Motor neuron (in vitro differentiated cells): Measurements from ENCODE around the gene TSPEAR. TPM values are rescaled to one million over a fixed set of nuclear protein-coding genes. Genes with fewer than 3 reads are reported as not detected.
"Not testable (repeated sequence)": the region's sequence is repeated elsewhere in the genome, so short reads cannot be mapped to it uniquely, and the experiment has no call there.

Experiments used
- ATAC-seq, 8 experiments: fragments of 200-7000 bp; cut with Tn5 transposase; replicated peaks in 6 of 8; 2 replicates each; pipeline ENCODE4 v1.8.0; 2021; ENCODE audit warnings: mild to moderate bottlenecking in 8 of 8, moderate library complexity in 8 of 8
- H3K27ac ChIP-seq, 2 donors: fragments of 250-450 bp; sonication (Bioruptor Pico); 2 replicates each; pipeline ENCODE4 v1.9.0; 2021; ENCODE audit warnings: antibody characterized with exemption in 2 of 2, mild to moderate bottlenecking in 2 of 2, moderate library complexity in 1 of 2
- H3K4me1 ChIP-seq, 2 donors: fragments of 250-450 bp; sonication (Bioruptor Pico); replicated peaks in 1 of 2; 2 replicates each; pipeline ENCODE4 v1.6.1; 2021; ENCODE audit warnings: antibody characterized with exemption in 2 of 2, mild to moderate bottlenecking in 2 of 2, moderate library complexity in 1 of 2
- H3K4me3 ChIP-seq, 5 donors: fragments of 250-450 bp; sonication (Bioruptor Pico); 2 replicates each; pipeline ENCODE4 v1.9.0; 2021; ENCODE audit warnings: antibody characterized with exemption in 5 of 5, mild to moderate bottlenecking in 5 of 5, moderate library complexity in 4 of 5
- WGBS, 10 experiments: fragments of 450-650 bp; shearing (Covaris generic); methylation state at CpG; one replicate each; pipeline ENCODE4 v1.0.0; 2022; 5-methylcytosine and 5-hydroxymethylcytosine counted together
- in situ Hi-C, 9 experiments: fragments of 400-800 bp; cut with MboI; loops; one replicate each; pipeline ENCODE4 v1.15.0; 2021; ENCODE audit warnings: low sequenced_read_pairs in 9 of 9, low pct_unique_long_range_greater_than_20kb in 2 of 9; ENCODE audit not compliant: unreplicated experiment in 9 of 9
- total RNA-seq, 8 experiments: library from RNA; unstranded; fragments of 300-600 nt; gene quantifications; 2 replicates each; pipeline versions ENCODE4 v1.2.3 to v1.2.4, GENCODE V29; 2022

Gene TSPEAR
- total RNA-seq, 8 experiments from 2014 or later: 0.21 to 0.66 (median 0.31) TPM; not detected in 1

- no peaks in the 10 kb centered on the region for H3K4me1 ChIP-seq
- H3K27ac ChIP-seq: no peak overlapping the region
- WGBS, 10 experiments: 71 to 92% (median 85%) methylated on average over 4 to 16 of the region's 18 CpGs; no CpG with 5 or more reads in 4 of the 10 experiments
- H3K4me3 ChIP-seq: no peak overlapping the region
- in situ Hi-C loops: no loop called here
- no peak for ATAC-seq
These were observed 143.7 kb downstream of the TSPEAR start for GRCh38 chr21:44567481-44568171.

- in situ Hi-C loops: no loop called here
- Histone ChIP-seq H3K27ac (no peak overlapping the region), H3K4me1 (no peaks in the 10 kb centered on the region), H3K4me3 (no peak overlapping the region)
- WGBS, 10 experiments: 9 to 100% (median 47%) methylated on average over 1 of the region's 1 CpG; no CpG with 5 or more reads in 2 of the 10 experiments
- no peak for ATAC-seq
These were observed 145.0 kb downstream of the TSPEAR start for GRCh38 chr21:44566403-44566802.

GRCh38 chr21:44564886-44565598 lies 146.3 kb downstream of the TSPEAR start:
- no peak for ATAC-seq
- Histone ChIP-seq H3K27ac (no peak overlapping the region), H3K4me3 (no peak overlapping the region), H3K4me1 (no peaks in the 10 kb centered on the region)
- in situ Hi-C loops: no loop called here
- 0 to 100% (median 11%) methylated on average over 1 of the region's 1 CpG; no CpG with 5 or more reads in 1 of the 10 experiments for WGBS, 10 experiments

GRCh38 chr21:44564099-44564498 lies 147.3 kb downstream of the TSPEAR start:
- WGBS, 10 experiments: 9 to 100% (median 90%) methylated on average over 1 of the region's 1 CpG; no CpG with 5 or more reads in 1 of the 10 experiments
- in situ Hi-C loops: no loop called here

GRCh38 chr21:44558695-44559094 lies 152.7 kb downstream of the TSPEAR start, which contains the start of gene KRTAP10-3:
KRTAP10-3 (minus strand) TSS chr21:44558795; CDS start chr21:44558715, 80 bp downstream.
- in situ Hi-C loops: no loop called here
- Histone ChIP-seq H3K4me1 (peaks cover 5 to 10% of the 10 kb centered on the region in 2 donors), H3K4me3 (no peak within 1 kb of the TSS), H3K27ac (no peak within 1 kb of the TSS)
- WGBS, 10 experiments: 0 to 100% methylated on average over 1 of the region's 5 CpGs; no CpG with 5 or more reads in 8 of the 10 experiments
- ATAC-seq: no peak

More at GRCh38 chr21:44564099-44564498, 147.3 kb downstream of the TSPEAR start:
- Histone ChIP-seq H3K4me3 (no peak overlapping the region), H3K27ac (no peak overlapping the region), H3K4me1 (no peaks in the 10 kb centered on the region)
- no peak for ATAC-seq

GRCh38 chr21:44558329-44558675 lies 153.1 kb downstream of the TSPEAR start:
- H3K4me1 ChIP-seq, H3K4me3 ChIP-seq, ATAC-seq, H3K27ac ChIP-seq, in situ Hi-C loops: not testable (repeated sequence)
- no CpG with 5 or more reads among the region's 10 CpGs for WGBS, 10 experiments

- peak in 6 of 8 experiments; percentile 18 to 94 (median 46) for ATAC-seq
- peaks cover 6 to 10% of the 10 kb centered on the region in 2 donors for H3K4me1 ChIP-seq
- H3K27ac ChIP-seq: no peak overlapping the region
- 0 to 89% (median 83%) methylated on average over 1 to 7 of the region's 30 CpGs; no CpG with 5 or more reads in 7 of the 10 experiments for WGBS, 10 experiments
- in situ Hi-C loops: no loop called here
- no peak overlapping the region for H3K4me3 ChIP-seq
These were observed 153.7 kb downstream of the TSPEAR start for GRCh38 chr21:44557491-44558328.

GRCh38 chr21:44556879-44557278 lies 154.5 kb downstream of the TSPEAR start:
- Histone ChIP-seq H3K4me3 (no peak overlapping the region), H3K4me1 (peaks cover 10 to 13% of the 10 kb centered on the region in 2 donors), H3K27ac (no peak overlapping the region)
- WGBS, 10 experiments: 17 to 100% (median 54%) methylated on average over 1 to 8 of the region's 9 CpGs; no CpG with 5 or more reads in 2 of the 10 experiments
- in situ Hi-C loops: no loop called here
- no peak for ATAC-seq

GRCh38 chr21:44555200-44555875 lies 156.0 kb downstream of the TSPEAR start:
- in situ Hi-C loops: no loop called here
- 0 to 100% (median 61%) methylated on average over 1 to 8 of the region's 13 CpGs; no CpG with 5 or more reads in 1 of the 10 experiments for WGBS, 10 experiments
- peaks cover 10 to 23% of the 10 kb centered on the region in 2 donors for H3K4me1 ChIP-seq
- no peak overlapping the region for H3K4me3 ChIP-seq
- ATAC-seq: no peak
- H3K27ac ChIP-seq: no peak overlapping the region

GRCh38 chr21:44552681-44553080 lies 158.7 kb downstream of the TSPEAR start:
- Histone ChIP-seq H3K27ac (no peak overlapping the region), H3K4me3 (no peak overlapping the region), H3K4me1 (peaks cover 20 to 46% of the 10 kb centered on the region in 2 donors)
- no peak for ATAC-seq
- 58 to 82% (median 71%) methylated on average over 1 to 10 of the region's 13 CpGs; no CpG with 5 or more reads in 6 of the 10 experiments for WGBS, 10 experiments
- in situ Hi-C loops: no loop called here

- Histone ChIP-seq H3K4me3 (no peak overlapping the region), H3K4me1 (peaks cover 15 to 45% of the 10 kb centered on the region in 2 donors), H3K27ac (no peak overlapping the region)
- ATAC-seq: no peak
- in situ Hi-C loops: no loop called here
- no CpG with 5 or more reads among the region's 6 CpGs for WGBS, 10 experiments
These were observed 159.2 kb downstream of the TSPEAR start for GRCh38 chr21:44552136-44552535.

- H3K4me1 ChIP-seq: peaks cover 12 to 45% of the 10 kb centered on the region in 2 donors
- peak in 6 of 8 experiments; percentile 11 to 64 (median 44) for ATAC-seq
- in situ Hi-C loops: no loop called here
- WGBS, 10 experiments: 15 to 80% (median 70%) methylated on average over 2 to 4 of the region's 17 CpGs; no CpG with 5 or more reads in 5 of the 10 experiments
- H3K4me3 ChIP-seq: no peak within 1 kb of the TSS
- H3K27ac ChIP-seq: no peak within 1 kb of the TSS
These were observed 159.9 kb downstream of the TSPEAR start, which contains the start of gene KRTAP10-2 for GRCh38 chr21:44551340-44551961. KRTAP10-2 (minus strand) TSS chr21:44551505; CDS start chr21:44551458, 47 bp downstream.
